HEK293T (cell line): ENCODE measurements around the gene ANO6.

ENCODE experiments used
- FOXM1 ChIP-seq: fragments of 450-650 bp; IDR thresholded peaks from 2 replicates; pipeline ENCODE4 v1.6.1; 2017; ENCODE audit warnings: mild to moderate bottlenecking, borderline replicate concordance
- LEF1 ChIP-seq: fragments of 450-650 bp; IDR thresholded peaks from 2 replicates; pipeline ENCODE4 v1.6.1; 2017; ENCODE audit warnings: mild to moderate bottlenecking, borderline replicate concordance
- TF ChIP-seq, protein P1 (sequence below): fragments of 450-650 bp; IDR thresholded peaks from 2 replicates; pipeline ENCODE4 v1.6.1; 2016

DNA sequence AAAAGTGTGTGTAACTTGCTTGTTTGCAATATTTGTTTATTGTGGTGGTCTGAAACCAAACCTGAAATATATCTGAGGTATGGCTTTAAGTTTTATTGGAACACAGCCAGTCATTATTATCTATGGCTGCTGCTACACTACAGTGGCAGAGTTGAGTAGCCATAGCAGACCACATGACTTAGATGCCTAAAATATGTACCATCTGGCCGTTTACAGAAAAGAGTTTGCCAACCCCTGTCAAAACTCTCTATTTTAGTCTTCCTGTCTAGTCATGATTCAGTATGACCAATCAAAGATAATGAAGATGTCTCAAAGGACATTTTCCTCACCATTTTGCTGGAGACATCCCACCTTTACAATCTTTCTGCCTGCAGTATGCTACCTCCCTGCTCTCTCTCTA, 242.3 kb downstream of the ANO6 start:
- TF ChIP-seq FOXM1 (no peak), LEF1 (no peak)
- TF ChIP-seq, protein P1, sequence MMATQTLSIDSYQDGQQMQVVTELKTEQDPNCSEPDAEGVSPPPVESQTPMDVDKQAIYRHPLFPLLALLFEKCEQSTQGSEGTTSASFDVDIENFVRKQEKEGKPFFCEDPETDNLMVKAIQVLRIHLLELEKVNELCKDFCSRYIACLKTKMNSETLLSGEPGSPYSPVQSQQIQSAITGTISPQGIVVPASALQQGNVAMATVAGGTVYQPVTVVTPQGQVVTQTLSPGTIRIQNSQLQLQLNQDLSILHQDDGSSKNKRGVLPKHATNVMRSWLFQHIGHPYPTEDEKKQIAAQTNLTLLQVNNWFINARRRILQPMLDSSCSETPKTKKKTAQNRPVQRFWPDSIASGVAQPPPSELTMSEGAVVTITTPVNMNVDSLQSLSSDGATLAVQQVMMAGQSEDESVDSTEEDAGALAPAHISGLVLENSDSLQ, result no peak
